HG03432 (cell line): Measurements from ENCODE around the gene DERL3.

Experiments
- ATAC-seq: cut with Tn5 transposase; IDR thresholded peaks from one replicate; pipeline ENCODE4 v1.9.1; 2021; ENCODE audit warnings: mild to moderate bottlenecking, moderate library complexity; ENCODE audit not compliant: unreplicated experiment

Gene DERL3

GRCh38 chr22:23847991-23848864 lies 9.4 kb upstream of the DERL3 start:
- no peak for ATAC-seq

DNA sequence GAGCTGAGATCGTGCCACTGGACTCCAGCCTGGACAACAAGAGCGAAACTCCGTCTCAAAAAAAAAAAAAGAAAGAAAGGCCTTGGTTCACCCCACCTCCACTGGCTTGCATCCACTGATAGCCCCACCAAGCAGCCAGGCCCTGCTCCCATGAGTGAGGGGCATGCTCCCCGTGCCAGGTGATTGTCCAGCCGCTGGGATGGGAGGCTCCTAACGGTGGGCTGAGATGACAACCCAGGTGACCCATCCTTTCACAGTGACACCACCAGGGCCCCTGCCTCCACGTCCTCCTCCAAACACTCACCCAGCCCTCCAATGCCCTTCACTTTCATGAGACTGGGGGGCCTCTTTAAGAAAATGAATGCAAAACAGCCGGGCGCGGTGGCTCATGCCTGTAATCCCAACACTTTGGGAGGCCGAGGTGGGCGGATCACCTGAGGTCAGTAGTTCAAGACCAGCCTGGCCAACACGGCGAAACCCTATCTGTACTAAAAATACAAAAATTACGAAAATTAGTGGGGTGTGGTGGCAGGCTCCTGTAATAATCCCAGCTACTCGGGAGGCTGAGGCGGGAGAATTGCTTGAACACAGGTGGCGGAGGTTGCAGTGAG lies 8.6 kb upstream of the DERL3 start:
- no peak for ATAC-seq

DNA sequence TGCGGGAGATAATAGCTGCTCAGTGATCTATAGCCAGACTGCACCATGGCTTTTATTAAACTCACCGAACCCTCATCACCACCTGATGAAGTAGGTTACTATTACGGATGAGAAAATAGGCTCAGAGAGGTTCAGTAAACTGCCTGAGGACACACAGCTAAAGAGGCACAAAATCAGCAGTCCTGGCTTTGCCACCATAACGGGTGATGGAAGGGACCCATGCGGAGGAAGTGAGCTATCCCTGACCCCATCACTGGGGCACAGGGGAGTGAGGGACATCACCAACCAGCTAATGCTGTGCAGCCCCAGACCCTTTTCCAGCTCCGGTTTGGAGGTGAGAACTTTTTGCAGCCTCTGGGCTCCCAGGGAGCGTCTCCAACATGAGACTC lies 7.3 kb upstream of the DERL3 start:
- no peak for ATAC-seq

GRCh38 chr22:23845265-23846080 lies 6.7 kb upstream of the DERL3 start:
- ATAC-seq: no peak

- ATAC-seq: no peak
Observed at GRCh38 chr22:23844739-23845202, 6.0 kb upstream of the DERL3 start.

- no peak for ATAC-seq
Observed at GRCh38 chr22:23842599-23842998, 3.8 kb upstream of the DERL3 start.

DNA sequence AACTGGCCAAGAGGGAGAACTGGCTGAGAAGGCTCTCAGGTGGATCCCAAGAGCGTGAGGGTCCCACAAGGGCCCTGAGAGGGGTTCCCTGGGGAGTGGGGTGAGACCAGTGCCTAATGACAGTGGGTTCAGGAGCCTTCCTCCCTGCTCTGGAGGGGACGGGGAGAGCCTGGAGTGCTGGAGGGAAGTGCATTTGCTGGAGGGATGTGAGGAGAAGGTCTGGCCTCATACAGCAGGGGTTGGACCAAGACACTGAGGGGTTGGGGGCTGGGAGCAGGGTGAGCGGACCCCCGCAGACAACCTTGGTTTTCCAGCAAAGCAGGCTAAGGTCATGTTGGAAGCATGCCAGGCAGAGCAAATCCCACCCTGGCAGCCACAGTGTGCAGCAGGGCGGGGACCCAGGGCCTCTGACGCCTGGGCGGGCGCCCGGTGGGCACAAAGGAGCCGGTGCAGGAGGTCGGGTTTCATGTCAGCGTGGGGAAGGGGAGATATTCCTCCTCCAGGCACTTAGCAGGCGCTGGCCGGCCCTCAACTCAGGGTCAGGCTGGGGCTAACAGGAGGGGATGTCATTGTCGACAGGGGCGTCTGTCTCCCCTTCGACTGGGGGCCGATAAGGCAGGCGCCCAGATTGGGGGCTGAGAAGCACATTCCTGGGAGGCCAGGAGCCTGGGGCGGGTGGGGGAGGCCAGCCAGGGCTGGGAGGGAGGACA lies 3.1 kb upstream of the DERL3 start:
- no peak for ATAC-seq

- ATAC-seq: no peak
Observed at GRCh38 chr22:23841292-23841691, 2.5 kb upstream of the DERL3 start.

DNA sequence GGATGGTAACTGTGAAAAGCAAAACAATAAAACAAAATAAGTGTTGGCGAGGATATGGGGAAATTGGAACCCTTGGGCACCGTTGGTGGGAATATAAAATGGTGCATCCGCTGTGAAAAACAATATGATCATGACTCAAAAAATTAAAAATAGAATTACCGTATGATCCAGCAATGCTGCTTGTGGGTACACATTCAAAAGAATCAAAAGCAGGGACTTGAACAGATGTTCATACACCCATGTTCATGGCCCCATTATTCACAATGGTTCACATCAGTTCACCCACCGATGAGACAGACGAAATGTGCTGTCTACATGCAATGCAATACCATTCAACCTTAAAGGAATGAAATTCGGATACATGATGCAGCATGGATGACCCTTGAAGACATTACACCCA lies 1.2 kb upstream of the DERL3 start:
- ATAC-seq: no peak

DNA sequence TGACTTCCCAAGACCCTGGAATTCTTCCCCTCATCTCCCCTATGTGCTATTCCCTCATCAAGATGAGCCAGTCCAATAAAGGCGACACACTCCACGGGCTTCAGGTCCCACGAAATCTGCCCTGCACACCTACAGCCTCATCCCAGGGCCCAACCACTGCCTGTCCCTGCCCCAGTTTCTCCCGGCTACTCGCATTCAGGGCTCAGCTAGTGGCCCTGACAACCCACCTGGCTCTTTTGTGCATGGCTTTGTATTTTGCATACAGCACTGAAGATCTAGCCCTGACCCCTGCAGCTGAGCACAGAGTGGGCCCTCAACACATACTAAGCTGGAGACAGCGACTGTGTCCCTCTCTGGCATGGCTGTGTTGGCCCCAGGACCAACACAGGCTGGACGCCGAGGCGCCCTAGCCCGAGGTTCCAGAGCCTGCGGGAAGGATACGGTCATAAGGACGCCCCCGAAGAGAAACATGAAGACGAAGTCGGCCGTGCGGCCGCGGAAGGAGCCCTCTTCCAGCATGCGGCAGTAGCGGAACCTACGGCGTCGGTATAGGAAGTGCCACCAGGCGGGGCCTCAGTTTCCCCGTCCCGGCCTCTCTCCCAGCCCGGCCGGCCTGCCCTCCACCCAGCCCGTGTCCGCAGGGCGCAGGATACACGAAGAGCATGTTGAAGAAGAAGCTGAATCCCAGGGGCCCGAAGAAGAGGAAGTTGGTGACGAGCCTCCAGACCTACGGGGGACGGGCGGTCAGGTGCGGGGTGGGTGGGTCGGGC lies 710 bp downstream of the DERL3 start:
- ATAC-seq: peak; percentile 5

- no peak for ATAC-seq
Observed at GRCh38 chr22:23837496-23837859, 1.3 kb downstream of the DERL3 start.

- no peak for ATAC-seq
Observed at GRCh38 chr22:23836692-23837495, 1.9 kb downstream of the DERL3 start.

DNA sequence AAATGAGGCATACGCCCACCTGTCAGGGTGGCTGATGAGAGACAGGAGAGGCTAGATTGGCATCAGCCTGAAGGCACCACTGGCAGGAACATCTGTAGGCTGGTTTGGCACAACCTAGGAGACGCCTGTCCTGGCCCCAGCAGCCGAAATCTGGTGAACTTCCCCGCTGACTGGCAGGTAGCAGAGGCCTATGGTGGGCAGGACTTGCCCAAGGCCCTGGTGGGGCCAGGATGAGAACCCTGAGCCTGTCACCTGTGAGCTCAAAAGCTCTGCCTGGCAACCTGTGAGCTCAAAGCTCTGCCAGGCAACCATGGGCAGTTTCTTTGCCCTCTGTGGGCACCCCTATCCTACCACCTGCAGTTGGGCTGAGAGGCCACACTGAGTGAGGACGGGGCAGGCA lies 2.5 kb downstream of the DERL3 start:
- no peak for ATAC-seq

DNA sequence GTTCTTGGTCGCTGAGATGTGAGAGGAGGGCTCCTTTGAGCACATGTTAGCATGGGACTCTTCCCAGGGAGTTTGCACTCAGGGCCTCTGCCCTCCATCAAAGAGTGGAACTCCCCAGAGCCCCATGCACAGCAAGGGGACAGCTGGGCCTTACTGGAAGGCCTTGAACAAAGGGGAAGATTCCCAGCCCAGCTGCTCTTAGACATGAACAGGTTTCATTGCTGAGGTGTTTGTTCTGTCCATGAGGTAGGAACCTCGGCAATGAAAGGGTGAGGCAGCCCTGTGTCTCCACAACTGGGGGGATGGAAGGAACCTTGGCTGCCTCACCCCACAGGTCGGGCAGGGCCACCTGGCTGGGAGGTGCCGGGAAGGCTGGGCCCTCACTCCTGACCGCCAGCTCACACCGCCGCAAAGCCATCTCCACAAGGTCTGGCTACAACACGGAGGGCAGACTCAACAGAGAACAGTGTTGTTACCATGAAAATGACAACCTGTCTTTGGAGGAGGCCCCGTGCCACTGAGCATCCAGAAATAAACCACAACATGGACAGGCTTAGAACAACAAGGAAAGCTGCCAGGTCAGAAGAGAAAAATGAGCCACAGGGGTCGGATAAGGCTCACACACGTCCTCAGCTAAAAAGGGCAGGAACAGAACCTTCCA lies 3.2 kb downstream of the DERL3 start:
- no peak for ATAC-seq

- no peak for ATAC-seq
Observed at GRCh38 chr22:23834793-23835483, 3.9 kb downstream of the DERL3 start.

GRCh38 chr22:23834406-23834792 lies 4.4 kb downstream of the DERL3 start:
- ATAC-seq: no peak

GRCh38 chr22:23833911-23834317 lies 4.9 kb downstream of the DERL3 start:
- ATAC-seq: no peak

DNA sequence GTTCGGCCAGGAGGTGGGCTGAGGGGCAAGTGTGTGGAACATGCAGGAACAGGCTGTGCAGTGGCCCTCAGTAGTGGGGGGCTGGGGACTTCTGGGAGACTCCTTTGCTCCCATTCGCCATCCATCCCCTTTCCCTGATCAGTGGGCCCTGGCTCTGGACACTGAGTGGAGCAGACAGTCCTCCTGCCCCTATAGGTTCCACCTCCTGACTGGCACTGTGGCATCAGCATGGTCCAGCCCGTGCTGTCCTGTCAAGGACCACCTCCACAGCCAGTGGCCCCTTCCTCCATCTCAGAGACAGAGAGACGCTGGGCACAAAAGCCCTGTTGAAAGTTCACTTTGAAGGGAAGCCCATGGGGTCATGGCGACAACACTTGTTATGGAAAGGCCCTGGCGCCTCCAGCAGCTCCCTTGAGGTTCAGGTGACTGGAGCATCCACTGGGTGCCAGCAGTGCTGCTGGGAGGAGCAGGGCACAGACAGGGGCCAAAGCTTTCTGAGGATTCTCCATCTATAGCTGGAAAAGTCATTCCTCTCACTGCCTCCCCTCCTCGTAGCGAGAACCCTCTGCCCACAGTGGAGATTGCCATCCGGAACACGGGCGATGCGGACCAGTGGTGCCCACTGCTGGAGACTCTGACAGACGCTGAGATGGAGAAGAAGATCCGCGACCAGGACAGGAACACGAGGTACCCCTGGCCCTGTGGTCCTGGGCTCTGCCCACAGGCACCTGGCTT lies 5.6 kb downstream of the DERL3 start:
- no peak for ATAC-seq
